Stomach (tissue), 4 donors: Measurements from ENCODE around the gene ABCC1.

Experiments used
- EP300 ChIP-seq: sonication (generic); formaldehyde crosslinking; IDR thresholded peaks from one replicate; pipeline ENCODE4 v1.6.1; 2017; ENCODE audit warnings: antibody characterized with exemption
- POLR2A ChIP-seq, 4 donors: fragments of 450-650 bp; IDR thresholded peaks; one replicate each; pipeline ENCODE4 v1.6.1; 2016; ENCODE audit warnings: antibody characterized with exemption in 4 of 4, control low read depth in 2 of 4, mild to moderate bottlenecking in 1 of 4, moderate library complexity in 1 of 4
- TF ChIP-seq, protein P1 (sequence below), 7 experiments: fragments of 450-650 bp in 4 of 7; fragments of 200-600 bp in 3 of 7; sonication (generic) in 3 of 7; IDR thresholded peaks; one replicate each; pipeline ENCODE4 v1.5.1; 2016 to 2019; ENCODE audit warnings: antibody characterized with exemption in 7 of 7, control low read depth in 2 of 7, mild to moderate bottlenecking in 1 of 7

DNA sequence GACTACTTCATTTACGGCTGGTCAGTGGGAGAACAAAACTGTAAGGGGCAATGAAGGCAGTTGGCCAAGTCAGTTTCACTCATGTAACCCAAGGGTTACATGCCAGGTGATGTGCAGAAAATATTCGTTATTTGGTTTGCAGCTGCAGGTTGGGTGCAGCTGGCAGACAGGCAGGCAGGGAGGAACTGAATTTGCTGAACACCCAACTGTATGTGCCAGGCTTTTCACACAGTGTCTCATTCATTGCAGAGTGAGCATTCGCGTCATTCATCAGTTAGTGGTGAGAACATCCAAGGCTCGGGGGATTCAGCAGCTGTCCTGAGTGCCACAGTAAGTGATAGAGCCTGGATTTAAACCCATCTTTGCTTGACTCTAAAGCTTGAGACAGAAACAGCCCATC lies 214.2 kb downstream of the ABCC1 start:
- TF ChIP-seq, protein P1, sequence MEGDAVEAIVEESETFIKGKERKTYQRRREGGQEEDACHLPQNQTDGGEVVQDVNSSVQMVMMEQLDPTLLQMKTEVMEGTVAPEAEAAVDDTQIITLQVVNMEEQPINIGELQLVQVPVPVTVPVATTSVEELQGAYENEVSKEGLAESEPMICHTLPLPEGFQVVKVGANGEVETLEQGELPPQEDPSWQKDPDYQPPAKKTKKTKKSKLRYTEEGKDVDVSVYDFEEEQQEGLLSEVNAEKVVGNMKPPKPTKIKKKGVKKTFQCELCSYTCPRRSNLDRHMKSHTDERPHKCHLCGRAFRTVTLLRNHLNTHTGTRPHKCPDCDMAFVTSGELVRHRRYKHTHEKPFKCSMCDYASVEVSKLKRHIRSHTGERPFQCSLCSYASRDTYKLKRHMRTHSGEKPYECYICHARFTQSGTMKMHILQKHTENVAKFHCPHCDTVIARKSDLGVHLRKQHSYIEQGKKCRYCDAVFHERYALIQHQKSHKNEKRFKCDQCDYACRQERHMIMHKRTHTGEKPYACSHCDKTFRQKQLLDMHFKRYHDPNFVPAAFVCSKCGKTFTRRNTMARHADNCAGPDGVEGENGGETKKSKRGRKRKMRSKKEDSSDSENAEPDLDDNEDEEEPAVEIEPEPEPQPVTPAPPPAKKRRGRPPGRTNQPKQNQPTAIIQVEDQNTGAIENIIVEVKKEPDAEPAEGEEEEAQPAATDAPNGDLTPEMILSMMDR (IDR thresholded peaks at IDR 0.05): no peak
- TF ChIP-seq POLR2A (IDR thresholded peaks at IDR 0.05) (no peak), EP300 (no peak)
